HepG2 (cell line): Measurements from ENCODE around the gene CEP131. TPM values are rescaled to one million over a fixed set of nuclear protein-coding genes. Genes with fewer than 3 reads are reported as not detected.

Experiments used
- ATAC-seq: fragments of 200-7000 bp; cut with Tn5 transposase; 3 replicates; pipeline ENCODE4 v1.9.1; 2020; ENCODE audit warnings: mild to moderate bottlenecking, moderate library complexity
- BruUV-seq: library from RNA; stranded (reverse); fragments of 400-500 nt; replicated peaks from 2 replicates; lab custom pipeline; 2021; lab: Mats Ljungman, UMichigan
- CTCF ChIA-PET: fragments of 300-600 bp; formaldehyde crosslinking; extraction: SDS; loops from one replicate; lab custom pipeline; 2021; ENCODE audit warnings: low total read pairs, inconsistent platforms, low intra/inter-chr PET ratio; lab: Yijun Ruan, JAX
- POLR2A ChIA-PET: fragments of 350-600 bp; sonication (Branson Sonifier 250); formaldehyde crosslinking; loops from one replicate; lab custom pipeline; 2020; ENCODE audit warnings: antibody characterized with exemption, inconsistent platforms; lab: Yijun Ruan, JAX
- DNase-seq: peaks from one replicate; pipeline ENCODE4 v3.0.0-alpha.2; 2015; ENCODE audit warnings: low spot score
- FAIRE-seq: peaks from 3 replicates; lab custom pipeline; 2011; peaks lifted over from hg19 to GRCh38; lab: Jason Lieb, UNC
- H2AFZ ChIP-seq: one replicate; pipeline ENCODE4 v1.6.1; 2011; ENCODE audit warnings: low read length, inconsistent platforms
- H3K27ac ChIP-seq: fragments of 300-600 bp; 3 replicates; pipeline ENCODE4 v1.8.0; 2011; ENCODE audit warnings: mixed run types, mild to moderate bottlenecking, mixed read lengths, low read length, inconsistent platforms; ENCODE audit not compliant: insufficient read depth; ENCODE audit errors: extremely low read length
- H3K27me3 ChIP-seq, 2 experiments: fragments of 200-600 bp in 1 of 2; 2 replicates in 1 of 2; 3 replicates in 1 of 2; pipeline versions ENCODE4 v1.6.0 to v1.8.0; 2011; ENCODE audit warnings: low read length in 2 of 2, mild to moderate bottlenecking in 2 of 2, moderate library complexity in 2 of 2, inconsistent platforms in 1 of 2; ENCODE audit not compliant: insufficient read depth in 2 of 2, control insufficient read depth in 1 of 2
- H3K36me3 ChIP-seq, 2 experiments: fragments of 200-600 bp in 1 of 2; replicated peaks in 1 of 2; 2 replicates in 1 of 2; 3 replicates in 1 of 2; pipeline versions ENCODE4 v1.5.1 to v1.8.0; 2011; ENCODE audit warnings: low read length in 2 of 2, inconsistent platforms in 1 of 2; ENCODE audit not compliant: insufficient read depth in 2 of 2, control insufficient read depth in 1 of 2
- H3K4me1 ChIP-seq: 2 replicates; pipeline ENCODE4 v1.5.1; 2012; ENCODE audit warnings: low read length, inconsistent platforms; ENCODE audit not compliant: insufficient read depth
- H3K4me2 ChIP-seq: 2 replicates; pipeline ENCODE4 v1.6.0; 2011; ENCODE audit warnings: low read depth, low read length, inconsistent platforms
- H3K4me3 ChIP-seq, 3 experiments: fragments of 200-600 bp in 1 of 3; sonication (generic), shearing (Covaris generic) in 1 of 3; replicated peaks in 1 of 3; 2 replicates each; pipeline ENCODE4 v1.5.1; 2011 to 2016; ENCODE audit warnings: low read length in 3 of 3, inconsistent platforms in 2 of 3, low read depth in 2 of 3, mild to moderate bottlenecking in 2 of 3, control low read depth in 1 of 3, mixed read lengths in 1 of 3; ENCODE audit not compliant: insufficient read depth in 1 of 3
- H3K79me2 ChIP-seq: one replicate; pipeline ENCODE4 v1.6.1; 2011; ENCODE audit warnings: low read length, inconsistent platforms; ENCODE audit not compliant: insufficient read depth
- H3K9ac ChIP-seq: 2 replicates; pipeline ENCODE4 v1.6.0; 2011; ENCODE audit warnings: mild to moderate bottlenecking, low read depth, low read length, inconsistent platforms; ENCODE audit not compliant: insufficient read depth
- H3K9me3 ChIP-seq: 2 replicates; pipeline ENCODE4 v1.5.1; 2012; ENCODE audit warnings: mild to moderate bottlenecking, low read length
- H4K20me1 ChIP-seq: 2 replicates; pipeline ENCODE4 v1.6.0; 2011; ENCODE audit warnings: inconsistent platforms, mild to moderate bottlenecking, low read length, moderate library complexity; ENCODE audit not compliant: insufficient read depth
- DRAP1 ChIP-seq: IDR thresholded peaks from 2 replicates; pipeline ENCODE4 v1.6.1; 2016; ENCODE audit warnings: missing genetic modification reagents, missing compliant biosample characterization
- FLYWCH1 ChIP-seq: sonication (generic); formaldehyde crosslinking; IDR thresholded peaks from 2 replicates; pipeline ENCODE4 v1.8.1; 2023; ENCODE audit warnings: mild to moderate bottlenecking, missing genetic modification reagents
- LCORL ChIP-seq, 2 experiments: fragments of 450-650 bp in 1 of 2; sonication (generic) in 1 of 2; formaldehyde crosslinking in 1 of 2; IDR thresholded peaks; 2 replicates each; pipeline versions ENCODE4 v1.5.0 to v1.6.1; 2017 to 2020; ENCODE audit warnings: antibody characterized with exemption in 1 of 2, missing genetic modification reagents in 1 of 2
- MED8 ChIP-seq: sonication (generic); formaldehyde crosslinking; IDR thresholded peaks from 2 replicates; pipeline ENCODE4 v1.8.1; 2023; ENCODE audit warnings: mild to moderate bottlenecking, missing genetic modification reagents; ENCODE audit not compliant: insufficient replicate concordance
- MIER2 ChIP-seq: IDR thresholded peaks from 2 replicates; pipeline ENCODE4 v1.6.1; 2016; ENCODE audit warnings: missing biosample characterization, missing genetic modification reagents
- NFKB2 ChIP-seq: sonication (generic); formaldehyde crosslinking; IDR thresholded peaks from 2 replicates; pipeline ENCODE4 v1.4.0; 2020; ENCODE audit warnings: missing genetic modification reagents, borderline replicate concordance
- PHF20 ChIP-seq: sonication (generic); formaldehyde crosslinking; IDR thresholded peaks from 2 replicates; pipeline ENCODE4 v1.5.0; 2020; ENCODE audit warnings: mild to moderate bottlenecking, missing genetic modification reagents
- RBM39 ChIP-seq: fragments of 200-400 bp; formaldehyde crosslinking; IDR thresholded peaks from one replicate; pipeline ENCODE4 v1.6.1; 2018; ENCODE audit warnings: antibody characterized with exemption, mild to moderate bottlenecking, low read depth, low read length; ENCODE audit not compliant: poor library complexity, severe bottlenecking
- SKIL ChIP-seq: sonication (generic); formaldehyde crosslinking; IDR thresholded peaks from 2 replicates; pipeline ENCODE4 v1.8.0; 2022; ENCODE audit warnings: missing genetic modification reagents, mild to moderate bottlenecking, moderate library complexity, borderline replicate concordance
- TEAD3 ChIP-seq: optimal IDR thresholded peaks from 2 replicates; pipeline ENCODE3; 2016; ENCODE audit warnings: borderline replicate concordance
- ZFYVE20 ChIP-seq: sonication (generic); formaldehyde crosslinking; IDR thresholded peaks from 2 replicates; pipeline ENCODE4 v1.8.0; 2023; ENCODE audit warnings: low read depth, mild to moderate bottlenecking, moderate library complexity, missing genetic modification reagents, borderline replicate concordance
- ZNF136 ChIP-seq: sonication (generic); formaldehyde crosslinking; IDR thresholded peaks from 2 replicates; pipeline ENCODE4 v1.8.1; 2022; ENCODE audit warnings: low read depth, mild to moderate bottlenecking, moderate library complexity, missing genetic modification reagents
- WGBS: methylation state at CpG from one replicate; pipeline ENCODE4 v1.1.6; 2017; ENCODE audit warnings: low lambda C conversion rate; 5-methylcytosine and 5-hydroxymethylcytosine counted together
- in situ Hi-C: cut with HindIII; loops from 2 replicates; pipeline ENCODE4 v1.10.0; 2017; ENCODE audit warnings: low pct_unique_long_range_greater_than_20kb; ENCODE audit not compliant: extremely low pct_ligation_motif_present
- intact Hi-C: fragments of 100-400 bp; cut with micrococcal nuclease; formaldehyde crosslinking; loops from one replicate; pipeline ENCODE4 v1.10.0; 2022; ENCODE audit not compliant: unreplicated experiment
- polyA plus RNA-seq, 8 experiments: library from polyadenylated mRNA; depleted of rRNA in 3 of 8; stranded (reverse) in 7 of 8; unstranded in 1 of 8; fragments of >200 nt; fragmentation: Illumina TruSeq in 4 of 8; extraction: Trizol in 4 of 8; gene quantifications; 2 replicates each; pipeline versions ENCODE4 v1.2.1 to v1.2.3, GENCODE V29; 2011 to 2016; ENCODE audit warnings: low read depth in 4 of 8, missing spikeins in 1 of 8, mixed read lengths in 1 of 8; ENCODE audit not compliant: insufficient read depth in 1 of 8
- total RNA-seq, 5 experiments: library from RNA; depleted of rRNA; stranded (reverse); fragments of >200 nt; fragmentation: Illumina TruSeq; extraction: Trizol; gene quantifications; 2 replicates each; pipeline ENCODE4 v1.2.3, GENCODE V29; 2016; ENCODE audit warnings: low read depth in 1 of 5
- TF ChIP-seq, protein P1 (sequence below): sonication (generic); formaldehyde crosslinking; IDR thresholded peaks from 2 replicates; pipeline ENCODE4 v1.9.0; 2021; ENCODE audit warnings: mild to moderate bottlenecking, missing genetic modification reagents

The CEP131 gene
- total and polyA plus RNA-seq, 2 of the 13 experiments (the other 11 are each of a cell fraction or from before 2014, with no cell fraction given): 5.0 to 16.8 TPM

- ATAC-seq (no peak), DNase-seq (no peak), FAIRE-seq (peak; percentile 51)
- in situ Hi-C loops: no loop called here
- Histone ChIP-seq H3K79me2 (no peaks in the 10 kb centered on the region), H3K27ac (no peak overlapping the region), H3K4me2 (no peak overlapping the region), H4K20me1 (no peaks in the 10 kb centered on the region), H2AFZ (no peak overlapping the region), H3K4me3 (no peak overlapping the region), H3K4me1 (no peaks in the 10 kb centered on the region), H3K27me3 (no peaks in the 10 kb centered on the region), H3K36me3 (peaks cover 16 to 46% of the 10 kb centered on the region in 2 experiments), H3K9ac (no peak overlapping the region), H3K9me3 (no peaks in the 10 kb centered on the region)
- ChIA-PET POLR2A (interaction anchor here (1.5 kb wide), 1 partner anchor 15 kb away, joined by 4 read pairs; the partner anchor contains the start of gene CEP131), CTCF (no interaction called here)
- 93% methylated on average over 20 of the region's 21 CpGs for WGBS
- intact Hi-C loops: no loop called here
- no TSS peak for BruUV-seq
- TF ChIP-seq, protein P1, sequence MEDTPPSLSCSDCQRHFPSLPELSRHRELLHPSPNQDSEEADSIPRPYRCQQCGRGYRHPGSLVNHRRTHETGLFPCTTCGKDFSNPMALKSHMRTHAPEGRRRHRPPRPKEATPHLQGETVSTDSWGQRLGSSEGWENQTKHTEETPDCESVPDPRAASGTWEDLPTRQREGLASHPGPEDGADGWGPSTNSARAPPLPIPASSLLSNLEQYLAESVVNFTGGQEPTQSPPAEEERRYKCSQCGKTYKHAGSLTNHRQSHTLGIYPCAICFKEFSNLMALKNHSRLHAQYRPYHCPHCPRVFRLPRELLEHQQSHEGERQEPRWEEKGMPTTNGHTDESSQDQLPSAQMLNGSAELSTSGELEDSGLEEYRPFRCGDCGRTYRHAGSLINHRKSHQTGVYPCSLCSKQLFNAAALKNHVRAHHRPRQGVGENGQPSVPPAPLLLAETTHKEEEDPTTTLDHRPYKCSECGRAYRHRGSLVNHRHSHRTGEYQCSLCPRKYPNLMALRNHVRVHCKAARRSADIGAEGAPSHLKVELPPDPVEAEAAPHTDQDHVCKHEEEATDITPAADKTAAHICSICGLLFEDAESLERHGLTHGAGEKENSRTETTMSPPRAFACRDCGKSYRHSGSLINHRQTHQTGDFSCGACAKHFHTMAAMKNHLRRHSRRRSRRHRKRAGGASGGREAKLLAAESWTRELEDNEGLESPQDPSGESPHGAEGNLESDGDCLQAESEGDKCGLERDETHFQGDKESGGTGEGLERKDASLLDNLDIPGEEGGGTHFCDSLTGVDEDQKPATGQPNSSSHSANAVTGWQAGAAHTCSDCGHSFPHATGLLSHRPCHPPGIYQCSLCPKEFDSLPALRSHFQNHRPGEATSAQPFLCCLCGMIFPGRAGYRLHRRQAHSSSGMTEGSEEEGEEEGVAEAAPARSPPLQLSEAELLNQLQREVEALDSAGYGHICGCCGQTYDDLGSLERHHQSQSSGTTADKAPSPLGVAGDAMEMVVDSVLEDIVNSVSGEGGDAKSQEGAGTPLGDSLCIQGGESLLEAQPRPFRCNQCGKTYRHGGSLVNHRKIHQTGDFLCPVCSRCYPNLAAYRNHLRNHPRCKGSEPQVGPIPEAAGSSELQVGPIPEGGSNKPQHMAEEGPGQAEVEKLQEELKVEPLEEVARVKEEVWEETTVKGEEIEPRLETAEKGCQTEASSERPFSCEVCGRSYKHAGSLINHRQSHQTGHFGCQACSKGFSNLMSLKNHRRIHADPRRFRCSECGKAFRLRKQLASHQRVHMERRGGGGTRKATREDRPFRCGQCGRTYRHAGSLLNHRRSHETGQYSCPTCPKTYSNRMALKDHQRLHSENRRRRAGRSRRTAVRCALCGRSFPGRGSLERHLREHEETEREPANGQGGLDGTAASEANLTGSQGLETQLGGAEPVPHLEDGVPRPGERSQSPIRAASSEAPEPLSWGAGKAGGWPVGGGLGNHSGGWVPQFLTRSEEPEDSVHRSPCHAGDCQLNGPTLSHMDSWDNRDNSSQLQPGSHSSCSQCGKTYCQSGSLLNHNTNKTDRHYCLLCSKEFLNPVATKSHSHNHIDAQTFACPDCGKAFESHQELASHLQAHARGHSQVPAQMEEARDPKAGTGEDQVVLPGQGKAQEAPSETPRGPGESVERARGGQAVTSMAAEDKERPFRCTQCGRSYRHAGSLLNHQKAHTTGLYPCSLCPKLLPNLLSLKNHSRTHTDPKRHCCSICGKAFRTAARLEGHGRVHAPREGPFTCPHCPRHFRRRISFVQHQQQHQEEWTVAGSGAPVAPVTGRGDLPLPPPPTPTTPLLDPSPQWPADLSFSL (CRISPR knock-in tag): peak; percentile 94
- TF ChIP-seq ZNF136 (CRISPR knock-in tag) (no peak), ZFYVE20 (CRISPR knock-in tag) (peak; percentile 75; the same call in 1 of the 2 replicates), DRAP1 (CRISPR knock-in tag) (no peak), MED8 (no peak), TEAD3 (CRISPR knock-in tag) (no peak), FLYWCH1 (no peak), RBM39 (no peak), SKIL (CRISPR knock-in tag) (0 out of 2 replicates have a peak, but pooled peaks have one; percentile 24), LCORL (IDR thresholded peaks at IDR 0.05) (no peak), LCORL (CRISPR knock-in tag; IDR thresholded peaks at IDR 0.05) (no peak), PHF20 (CRISPR knock-in tag) (no peak), MIER2 (CRISPR knock-in tag) (no peak), NFKB2 (no peak)
Measured at GRCh38 chr17:81207610-81208581, 14.9 kb downstream of the CEP131 start.
